Erythroblast (primary cell): ENCODE measurements around the gene SYTL2.

ENCODE experiments used
- DNase-seq, 2 experiments: peaks; one replicate each; lab custom pipeline; 2025; lab: John Stamatoyannopoulos, UW
- GATA1 ChIP-seq: IDR thresholded peaks from 2 replicates; pipeline ENCODE4 v1.6.1; 2011; ENCODE audit warnings: low read depth, mild to moderate bottlenecking, control low read depth, low read length, moderate library complexity
- POLR2A ChIP-seq: IDR thresholded peaks from 2 replicates; pipeline ENCODE4 v1.6.1; 2011; ENCODE audit warnings: mild to moderate bottlenecking, low read length

The SYTL2 gene

DNA sequence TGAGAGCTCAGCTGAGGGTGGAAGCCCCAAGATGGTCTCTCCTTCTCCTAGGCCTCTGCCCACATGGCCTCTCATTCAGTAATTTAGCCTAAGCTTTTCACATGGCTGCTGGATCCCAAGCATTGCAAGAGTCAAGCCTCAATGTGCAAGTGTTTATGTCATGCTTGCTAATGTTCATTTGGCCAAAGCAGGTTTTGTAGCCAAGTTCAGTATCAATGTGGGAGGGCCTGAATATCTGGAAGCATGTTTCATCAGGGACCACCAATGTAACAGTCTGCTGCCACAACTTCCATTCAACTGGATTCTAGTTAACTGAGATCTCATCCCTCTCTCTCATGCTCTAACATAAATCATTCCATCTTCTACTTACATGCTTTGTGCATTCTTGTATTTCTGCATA, 8.5 kb upstream of the SYTL2 start:
- TF ChIP-seq POLR2A = no peak
- TF ChIP-seq GATA1 = no peak
- DNase-seq = no peak

DNA sequence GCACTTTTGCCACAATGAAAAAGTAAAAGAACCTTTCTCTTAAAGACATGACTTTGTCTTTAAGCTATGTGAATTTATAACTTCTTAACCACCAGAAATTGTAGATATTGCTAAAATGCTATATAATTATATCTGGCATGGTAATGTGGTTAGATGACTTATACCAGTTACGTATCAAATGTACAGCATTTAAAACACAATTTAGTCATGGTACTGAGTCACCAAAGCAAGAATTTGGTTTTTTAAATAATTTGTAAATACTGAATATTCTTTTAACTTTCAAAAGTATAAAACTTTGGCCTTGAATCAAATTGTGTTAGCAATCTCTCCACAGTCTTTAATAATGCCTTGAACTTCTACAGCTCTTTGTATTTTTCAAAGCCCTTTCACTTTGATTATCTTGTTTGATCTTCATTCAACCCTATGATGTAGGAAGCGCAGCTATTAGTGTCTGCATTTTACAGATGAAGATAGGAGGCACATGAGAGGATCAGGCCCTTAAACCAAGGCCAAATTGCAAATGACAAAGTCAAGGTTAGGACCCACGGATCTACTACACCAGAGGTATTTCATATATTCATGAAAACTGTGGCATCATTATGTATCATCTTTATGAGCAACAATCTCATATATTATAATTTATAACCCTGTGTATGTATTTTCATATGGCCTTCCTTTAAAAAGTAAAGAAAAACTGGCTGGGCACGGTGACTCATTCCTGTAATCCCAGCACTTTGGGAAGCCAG, 4.4 kb upstream of the SYTL2 start:
- peak in 1 of 2 experiments; percentile 28 for DNase-seq
- TF ChIP-seq GATA1 = no peak
- TF ChIP-seq POLR2A = no peak

DNA sequence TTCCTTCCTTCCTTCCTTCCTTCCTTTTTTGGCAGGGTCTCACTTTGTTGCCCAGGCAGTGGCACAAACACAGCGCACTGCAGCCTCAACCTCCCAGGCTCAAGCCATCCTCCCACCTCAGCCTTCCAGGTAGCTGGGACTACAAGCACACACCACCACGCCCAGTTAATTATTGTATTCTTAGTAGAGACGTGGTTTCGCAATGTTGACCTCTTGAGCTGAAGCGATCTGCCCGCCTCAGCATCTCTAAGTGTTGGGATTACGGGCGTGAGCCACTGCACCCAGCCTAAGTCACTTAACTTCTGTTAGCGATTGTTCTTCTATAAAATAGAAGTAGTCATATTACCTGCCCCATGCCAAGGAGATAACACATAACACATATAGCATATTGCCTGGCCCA, 2.8 kb upstream of the SYTL2 start:
- TF ChIP-seq POLR2A = no peak
- TF ChIP-seq GATA1 = no peak
- no peak for DNase-seq

DNA sequence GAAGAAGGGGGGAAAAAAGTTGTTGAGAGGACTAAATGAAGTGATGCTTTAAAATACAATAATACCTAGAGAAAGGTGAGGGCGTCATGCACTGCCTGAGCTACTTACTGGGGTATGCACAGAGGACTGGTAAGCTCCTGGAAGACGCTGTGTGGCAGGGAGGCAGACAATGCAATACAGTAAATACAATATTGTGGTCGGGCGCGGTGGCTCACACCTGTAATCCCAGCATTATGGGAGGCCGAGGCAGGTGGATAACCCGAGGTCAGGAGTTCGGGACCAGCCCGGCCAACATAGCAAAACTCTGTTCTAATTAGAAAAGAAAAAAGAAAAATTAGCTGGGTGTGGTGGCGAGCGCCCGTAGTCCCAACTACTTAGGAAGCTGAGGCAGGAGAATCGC, 683 bp upstream of the SYTL2 start:
- TF ChIP-seq GATA1 (no peak), POLR2A (no peak)

DNA sequence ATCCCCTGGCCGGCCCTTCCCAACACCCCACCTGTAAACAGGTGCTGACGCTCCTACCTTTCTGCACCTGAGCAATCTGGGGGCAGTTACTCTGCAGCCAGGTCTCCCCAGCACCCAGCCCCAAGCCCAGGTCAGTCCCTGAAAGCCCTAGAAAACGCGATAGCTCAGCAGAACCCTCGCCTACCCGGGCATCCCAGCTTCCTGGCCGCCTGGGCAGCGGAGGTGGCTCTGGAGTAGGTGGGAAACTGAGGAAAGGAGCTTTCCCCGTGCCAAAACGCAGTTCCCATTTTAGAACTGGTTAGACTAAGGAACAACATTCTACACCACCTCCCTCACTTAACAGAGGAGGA, 445 bp downstream of the SYTL2 start:
- TF ChIP-seq GATA1 = no peak
- no peak for TF ChIP-seq POLR2A
- DNase-seq = no peak

More for the DNA sequence above, 683 bp upstream of the SYTL2 start:
- DNase-seq = no peak

DNA sequence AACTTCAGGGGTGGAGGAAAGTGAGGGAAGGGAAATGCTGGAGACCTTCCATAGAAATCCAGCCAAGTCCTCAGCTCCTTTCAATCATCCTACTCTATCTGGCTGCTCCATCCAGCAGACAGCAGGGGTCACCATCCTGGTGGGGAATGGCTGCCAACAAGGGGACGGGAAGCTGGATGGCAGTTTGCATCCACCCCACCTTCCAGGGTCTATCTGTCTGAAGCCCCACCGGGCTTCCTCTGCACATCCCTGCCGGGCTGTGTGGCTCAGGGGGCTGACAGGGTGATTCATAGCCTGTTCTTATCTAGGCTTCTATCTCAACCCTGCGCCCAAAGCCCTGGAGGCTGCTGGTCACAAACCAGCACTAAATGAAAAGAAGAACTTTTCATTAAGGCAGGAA, 1.1 kb downstream of the SYTL2 start:
- DNase-seq = peak; percentile 44 to 46
- TF ChIP-seq GATA1 (no peak), POLR2A (no peak)

DNA sequence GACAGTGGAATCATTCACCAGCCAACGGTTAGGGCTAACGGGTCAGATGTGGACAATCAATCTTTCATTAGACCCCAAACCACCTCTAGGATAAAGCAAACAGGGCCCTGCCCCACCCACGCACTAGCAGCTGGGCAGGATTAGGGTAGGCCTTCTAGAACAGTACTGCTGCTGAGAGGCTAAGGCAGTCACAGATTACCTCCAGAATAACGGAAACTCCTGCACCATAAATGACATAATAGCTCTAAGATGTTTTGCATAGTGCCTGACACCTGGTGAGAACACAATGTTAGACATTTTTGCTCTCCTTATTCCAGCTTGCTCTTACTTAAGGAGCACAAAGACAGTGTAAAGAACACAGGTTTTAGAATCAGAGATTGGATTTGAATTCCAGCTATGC, 1.8 kb downstream of the SYTL2 start:
- peak in 1 of 2 experiments; percentile 16 for DNase-seq
- TF ChIP-seq POLR2A (no peak), GATA1 (no peak)

DNA sequence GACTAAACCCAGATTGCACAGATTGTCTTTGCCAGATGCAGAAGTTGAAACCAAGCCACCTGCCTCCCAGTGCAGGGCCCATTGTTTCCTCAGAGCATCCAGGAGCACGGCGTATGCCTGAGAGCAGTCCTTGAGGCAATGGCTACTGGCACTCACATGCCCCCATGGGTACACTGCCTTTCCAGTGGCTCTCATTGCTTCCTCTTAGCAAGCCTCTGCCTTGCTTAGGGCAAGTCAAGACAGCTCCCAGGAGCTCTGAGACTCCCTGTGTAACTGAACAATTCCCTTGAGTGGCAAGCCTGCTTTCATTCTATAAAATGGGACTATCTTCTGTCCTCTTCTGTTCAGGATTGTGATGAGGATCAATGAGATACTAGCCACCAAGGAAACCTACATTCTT, 4.1 kb downstream of the SYTL2 start:
- TF ChIP-seq POLR2A (no peak), GATA1 (no peak)
- DNase-seq = no peak

DNA sequence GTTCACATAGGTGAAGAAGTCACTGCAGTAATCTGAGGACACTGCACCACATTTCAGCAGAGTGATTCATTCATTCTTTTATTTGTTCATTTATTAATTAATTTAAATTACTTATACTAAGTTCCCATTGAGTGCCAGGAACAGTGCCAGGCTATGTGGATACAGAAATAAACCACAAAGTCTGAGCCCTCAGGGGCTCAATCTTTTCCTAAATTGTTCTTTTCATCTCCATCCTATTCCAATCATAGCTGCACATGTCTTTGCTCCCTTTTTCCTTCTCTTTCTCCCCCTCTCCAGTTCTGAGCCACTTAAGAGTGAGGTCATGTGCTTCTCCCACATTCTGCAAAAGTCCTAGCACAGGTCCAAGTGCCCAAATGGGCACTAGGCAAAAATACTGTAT, 4.9 kb downstream of the SYTL2 start:
- no peak for TF ChIP-seq POLR2A
- no peak for TF ChIP-seq GATA1
- DNase-seq = no peak

DNA sequence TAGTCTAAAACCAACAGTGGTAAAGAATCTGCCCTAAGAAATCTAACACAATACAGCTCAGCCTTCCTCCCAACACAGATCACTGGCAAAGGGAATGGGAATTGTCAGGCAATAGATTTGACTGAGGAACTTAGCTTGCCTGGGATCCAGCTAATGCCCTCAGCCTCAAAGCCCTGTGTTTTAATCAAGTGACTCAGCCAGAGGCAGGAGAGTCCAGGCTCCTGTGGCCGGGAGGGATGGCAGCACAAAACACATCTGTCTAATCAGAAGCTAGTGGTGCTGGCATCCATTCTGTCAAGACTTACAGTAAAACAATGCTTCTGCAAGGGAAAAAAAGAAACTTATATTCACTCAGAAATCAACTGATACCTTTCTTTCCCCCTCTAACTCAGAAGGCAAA, 5.6 kb downstream of the SYTL2 start:
- no peak for TF ChIP-seq GATA1
- TF ChIP-seq POLR2A = no peak

DNA sequence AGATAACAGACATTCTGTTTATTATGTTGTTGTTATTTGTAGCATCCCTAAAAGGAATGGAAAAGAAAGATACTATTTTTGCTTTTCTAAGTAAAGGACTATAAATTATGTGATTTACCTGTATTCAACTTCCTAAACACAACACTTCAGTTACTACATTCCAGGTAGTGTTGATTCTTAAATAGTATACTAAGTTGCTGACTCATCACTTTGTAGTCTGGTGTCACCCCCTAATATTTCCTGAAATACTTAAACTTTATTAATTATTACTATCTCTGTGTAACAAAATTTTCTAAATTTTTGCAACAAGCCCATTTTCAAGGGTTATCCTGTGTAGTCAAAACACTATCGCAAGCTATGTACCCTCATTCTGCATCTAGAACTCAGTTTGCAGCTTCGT, 7.0 kb downstream of the SYTL2 start:
- DNase-seq = no peak
- TF ChIP-seq GATA1 (no peak), POLR2A (no peak)

More for the DNA sequence above, 5.6 kb downstream of the SYTL2 start:
- DNase-seq = no peak

DNA sequence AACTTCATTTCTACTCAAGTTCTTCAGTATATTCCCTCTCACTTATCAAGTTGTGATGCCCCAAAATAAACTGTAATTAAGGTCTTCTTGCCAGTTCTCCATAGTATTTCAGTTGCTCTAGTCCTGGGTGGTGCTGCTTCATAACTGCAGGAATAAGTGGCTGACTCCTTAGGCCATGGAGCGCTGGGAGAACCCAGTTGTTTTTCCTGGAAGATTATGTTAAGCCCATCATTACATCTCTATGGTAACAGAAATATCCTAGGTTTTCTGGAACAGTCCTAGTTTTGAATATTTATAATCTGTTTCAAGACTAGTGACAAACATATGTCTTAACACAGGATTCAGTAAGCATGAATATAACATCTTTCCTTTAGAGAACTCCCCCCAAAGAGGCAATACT, 7.6 kb downstream of the SYTL2 start:
- TF ChIP-seq POLR2A = no peak
- TF ChIP-seq GATA1 = no peak
- DNase-seq = no peak

DNA sequence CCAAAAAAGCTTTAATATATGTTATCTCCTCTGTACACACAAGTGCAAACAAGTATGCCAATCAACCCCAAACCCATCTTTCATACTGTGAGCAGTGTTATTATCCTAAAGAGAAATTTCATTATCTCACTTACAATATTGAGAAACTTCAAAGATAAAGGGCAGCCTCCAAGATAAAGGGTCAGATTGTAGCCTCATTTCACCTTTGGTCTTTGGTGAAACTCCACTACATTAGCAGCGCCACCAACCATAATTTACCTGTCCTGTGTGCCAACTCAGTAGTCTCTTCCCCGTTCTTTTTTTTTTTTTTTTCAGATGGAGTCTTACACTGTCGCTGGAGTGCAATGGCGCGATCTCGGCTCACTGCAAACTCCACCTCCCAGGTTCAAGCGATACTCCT, 9.4 kb downstream of the SYTL2 start:
- TF ChIP-seq POLR2A = no peak
- peak in 1 of 2 experiments; percentile 62 for DNase-seq

DNA sequence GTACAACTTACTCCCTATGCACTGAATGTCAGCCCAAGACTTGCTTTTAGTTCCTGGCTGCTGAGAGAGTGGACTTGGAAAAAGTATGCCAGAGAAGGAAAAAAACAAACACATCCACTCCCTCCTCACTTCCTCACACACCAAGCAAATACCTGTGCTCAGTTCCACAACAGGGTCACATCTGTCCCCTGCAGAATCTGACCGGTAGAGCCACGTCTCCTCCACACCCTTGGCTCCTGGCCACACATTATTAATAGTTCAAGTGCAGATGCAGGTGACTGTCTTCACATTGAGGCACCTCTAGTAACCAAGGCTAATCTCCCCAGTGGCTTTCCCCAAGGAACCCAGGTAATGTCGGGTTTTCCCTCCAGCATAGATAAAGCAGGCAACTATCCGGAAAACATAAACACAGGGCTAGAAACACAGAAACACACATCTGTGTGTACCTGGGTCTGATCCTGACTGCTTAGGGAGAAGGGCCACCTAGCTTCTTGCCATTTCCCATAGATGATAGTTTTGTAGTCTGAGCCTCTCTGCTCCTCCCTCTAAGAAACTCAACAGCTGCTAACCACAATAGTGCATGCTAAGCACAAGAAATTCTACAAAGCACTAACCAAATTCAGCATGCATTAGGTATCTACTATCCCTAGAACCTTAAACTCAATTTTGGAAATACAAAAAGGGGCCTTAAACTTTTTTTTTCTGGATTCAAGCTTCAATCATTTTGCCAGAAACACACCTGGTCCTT, 10.2 kb downstream of the SYTL2 start:
- no peak for TF ChIP-seq GATA1
- no peak for DNase-seq

DNA sequence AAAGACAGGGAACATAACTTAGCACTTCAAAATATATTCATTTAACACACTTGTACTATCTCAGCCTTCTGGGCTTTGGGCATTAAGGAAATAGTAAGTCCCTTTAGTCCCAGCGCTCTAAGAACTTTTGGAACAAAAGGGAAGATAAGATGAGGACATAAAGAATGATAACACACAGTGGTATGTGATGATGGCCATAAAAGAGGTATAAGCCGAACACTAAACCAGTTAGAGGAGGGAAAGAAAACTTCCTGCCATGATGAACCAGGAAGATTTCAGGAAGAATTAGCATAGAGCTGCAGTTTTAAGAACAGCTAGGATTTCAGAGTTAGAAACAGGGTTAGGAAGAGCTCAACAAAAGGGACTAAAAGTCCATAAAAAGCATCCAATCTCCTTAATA, 11.8 kb downstream of the SYTL2 start:
- DNase-seq = no peak
- no peak for TF ChIP-seq GATA1
- no peak for TF ChIP-seq POLR2A
